HG02973 (cell line): ENCODE data around the gene ICE1.
"Not testable (repeated sequence)": the region's sequence is repeated elsewhere in the genome, so short reads cannot be mapped to it uniquely, and the experiment has no call there.

Source experiments
- ATAC-seq: cut with Tn5 transposase; IDR thresholded peaks from one replicate; pipeline ENCODE4 v1.9.1; 2021; ENCODE audit warnings: moderate library complexity; ENCODE audit not compliant: unreplicated experiment

ICE1 gene, protein sequence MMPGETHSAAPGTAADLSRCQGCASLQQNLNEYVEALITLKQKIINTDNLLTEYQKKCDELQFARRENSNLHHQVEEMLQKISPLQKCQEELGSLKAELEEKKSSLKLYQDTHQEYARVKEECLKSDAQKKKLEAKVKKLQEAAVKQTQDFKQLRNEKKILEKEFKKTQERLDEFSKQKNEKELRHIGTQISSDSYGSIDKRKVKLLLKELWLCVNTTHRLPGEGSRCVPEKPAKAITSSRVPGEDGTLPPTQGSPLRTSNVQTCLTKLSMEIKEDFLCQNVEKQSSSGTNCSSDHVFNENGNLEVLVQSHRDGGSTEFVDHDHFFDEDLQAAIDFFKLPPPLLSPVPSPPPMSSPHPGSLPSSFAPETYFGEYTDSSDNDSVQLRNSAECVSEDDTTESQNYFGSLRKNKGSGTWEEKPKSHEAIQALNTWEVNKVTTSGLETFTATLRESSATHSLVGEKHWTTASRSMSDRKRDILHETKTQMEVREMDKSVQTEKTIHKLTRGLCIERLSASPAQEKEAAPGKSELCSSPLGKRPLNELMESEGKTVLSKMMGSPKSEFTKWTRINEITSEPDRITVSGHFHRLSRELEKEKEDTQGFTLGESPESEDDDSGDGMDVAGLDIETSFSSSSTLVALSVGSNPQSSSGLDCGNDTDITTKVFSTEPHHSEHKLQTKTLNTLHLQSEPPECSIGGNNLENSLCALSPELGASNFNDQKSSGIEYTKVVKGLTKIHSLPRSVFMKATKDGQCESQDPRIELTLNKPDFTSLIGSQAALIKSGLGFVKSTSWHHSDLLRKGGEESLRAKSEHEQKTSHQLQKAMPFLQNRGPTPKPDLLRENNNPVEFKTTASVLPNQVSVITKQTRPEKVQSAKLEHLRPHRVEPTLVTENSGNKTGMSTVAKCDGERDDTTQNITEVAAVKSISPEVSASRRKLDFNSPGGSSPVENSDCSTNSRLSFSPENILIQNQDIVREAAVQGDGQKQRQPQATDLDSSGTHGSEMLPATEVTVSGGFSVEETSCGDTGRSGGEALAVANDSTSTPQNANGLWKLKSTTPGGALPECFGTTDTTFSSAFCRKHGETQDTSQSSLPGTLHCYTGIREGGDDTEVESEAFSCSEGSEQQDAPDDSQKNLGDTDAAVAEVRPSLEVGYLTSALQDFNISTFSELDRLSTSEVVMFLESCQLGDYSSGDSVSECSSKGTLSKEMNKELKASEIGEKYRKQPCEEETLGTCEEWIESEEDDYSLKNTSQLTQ (N-terminal part only)

DNA sequence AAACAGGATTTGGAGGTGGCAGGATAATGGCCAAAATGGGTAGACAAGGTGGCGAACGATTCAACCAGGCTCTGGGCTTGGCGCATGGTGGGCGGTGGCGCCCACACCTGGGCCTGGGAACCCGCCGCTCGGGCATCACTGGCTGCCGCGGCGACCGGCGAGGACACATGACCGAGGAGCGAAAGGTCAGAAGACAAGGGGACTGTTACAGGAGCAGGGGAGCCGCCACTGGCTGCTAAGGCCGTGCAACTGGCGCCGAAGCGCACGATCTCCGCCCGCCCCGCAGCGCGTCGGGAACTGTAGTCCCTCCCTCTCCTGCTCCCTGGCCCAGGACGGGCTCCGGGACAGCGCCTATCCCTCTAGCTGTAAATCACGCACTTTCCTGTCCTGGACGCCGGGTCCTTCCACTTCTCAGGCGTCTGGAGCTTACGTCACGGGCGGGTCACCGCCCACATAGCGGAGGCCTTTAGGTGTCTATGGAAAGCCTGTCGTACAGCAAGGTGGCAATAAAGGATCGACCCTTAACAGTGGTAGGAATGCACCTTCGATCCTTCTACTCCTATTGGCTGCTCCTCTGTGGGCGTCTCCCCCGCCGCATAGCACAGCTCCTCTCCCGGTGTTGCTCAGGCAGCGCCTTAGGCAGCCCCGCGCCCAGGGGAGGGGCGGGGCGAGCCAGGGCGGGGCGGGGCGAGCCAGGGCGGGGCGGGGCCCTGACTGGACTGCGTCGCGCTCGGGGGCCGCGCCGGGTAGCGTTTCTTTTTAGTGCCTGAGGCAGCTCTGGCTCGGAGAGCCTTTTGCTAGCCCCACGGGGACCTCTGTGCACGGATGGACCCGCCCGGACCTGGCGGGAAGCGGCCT lies at the start of gene ICE1:
Gene ICE1, plus strand, starts transcription at position 717 of the 858 bp plus-strand sequence. CDS start 239 bp downstream, outside the sequence.
- ATAC-seq: peak; percentile 60

DNA sequence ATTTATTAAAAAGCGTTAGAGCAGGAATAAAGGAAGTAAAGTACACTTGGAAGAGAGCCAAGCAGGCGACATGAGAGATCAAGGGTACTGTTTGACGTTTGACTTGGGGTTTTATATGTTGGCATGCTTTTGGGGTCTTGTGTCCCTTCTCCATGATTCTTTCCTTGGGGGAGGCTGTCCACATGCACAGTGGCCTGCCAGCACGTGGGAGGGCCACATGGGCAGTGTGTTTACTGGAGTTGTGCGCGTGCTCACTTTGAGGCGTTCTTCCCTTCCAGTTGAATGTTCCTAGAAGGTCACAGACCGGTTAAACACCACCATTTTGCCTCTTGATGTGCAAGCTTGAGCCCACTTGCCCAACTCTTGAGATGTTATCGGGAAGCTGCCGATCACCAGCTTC lies 49.5 kb upstream of the ICE1 start:
- ATAC-seq: no peak

DNA sequence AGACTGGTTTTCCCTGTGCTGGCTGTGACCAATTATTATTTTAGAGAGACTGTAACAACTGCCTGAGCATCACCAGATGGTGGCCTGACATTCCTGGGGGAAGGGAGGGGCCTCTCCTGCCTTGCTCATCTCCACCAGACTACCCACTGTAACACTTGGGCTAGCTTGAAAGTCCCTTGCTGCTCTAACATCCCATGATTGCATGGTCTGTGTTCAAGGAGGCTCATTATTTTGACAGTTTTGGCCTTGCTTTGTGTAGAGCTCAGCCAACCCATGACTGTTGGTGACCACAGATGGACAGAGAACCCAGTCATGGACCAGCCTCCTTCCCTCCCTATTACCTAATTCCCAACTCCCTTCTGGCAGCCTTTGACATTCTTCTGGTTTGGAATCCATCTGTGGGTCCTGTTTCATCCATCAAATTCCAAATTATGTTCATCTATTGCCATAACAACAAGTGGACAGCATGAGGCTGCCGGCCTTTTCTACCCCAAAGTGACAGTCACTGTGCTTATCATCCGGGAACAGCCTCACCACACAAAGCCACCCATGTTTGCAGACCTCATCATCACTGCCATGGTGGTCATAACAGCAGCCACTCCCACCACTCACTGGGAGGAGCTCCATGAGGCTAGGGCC lies 49.0 kb upstream of the ICE1 start:
- ATAC-seq: no peak

DNA sequence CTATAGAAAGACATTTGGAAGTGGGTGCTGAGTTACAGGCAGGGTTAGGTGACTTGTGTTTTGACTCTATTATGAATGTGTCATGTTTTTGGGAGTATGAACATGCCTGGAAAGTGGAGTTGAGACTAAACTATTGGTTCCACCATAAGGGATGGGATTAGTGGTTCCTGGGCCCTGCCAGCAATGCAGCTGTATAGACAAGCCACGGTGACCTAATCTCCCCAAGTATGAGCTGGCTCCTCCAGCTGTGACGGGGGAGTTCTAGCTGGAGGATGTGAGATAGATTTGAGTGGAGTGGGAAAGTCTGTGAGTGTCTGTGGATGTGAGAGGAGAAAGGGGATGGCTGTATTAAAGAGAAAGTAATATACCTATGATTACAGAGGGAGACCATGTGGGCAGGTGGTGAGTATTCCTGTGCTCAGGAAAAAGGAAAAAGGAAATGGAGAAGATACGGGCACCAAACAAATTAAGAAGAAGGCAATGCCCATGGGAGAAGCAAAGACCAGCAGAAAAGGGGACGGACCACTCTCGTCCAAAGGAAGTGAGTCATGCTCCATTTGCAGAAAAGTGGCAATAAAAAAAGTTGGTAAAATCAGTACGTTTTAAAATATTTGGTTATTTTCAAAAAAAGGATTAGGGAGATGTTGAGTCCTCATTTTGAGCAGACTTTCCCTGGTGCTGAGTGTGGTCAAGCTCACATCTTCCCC lies 48.3 kb upstream of the ICE1 start:
- no peak for ATAC-seq

DNA sequence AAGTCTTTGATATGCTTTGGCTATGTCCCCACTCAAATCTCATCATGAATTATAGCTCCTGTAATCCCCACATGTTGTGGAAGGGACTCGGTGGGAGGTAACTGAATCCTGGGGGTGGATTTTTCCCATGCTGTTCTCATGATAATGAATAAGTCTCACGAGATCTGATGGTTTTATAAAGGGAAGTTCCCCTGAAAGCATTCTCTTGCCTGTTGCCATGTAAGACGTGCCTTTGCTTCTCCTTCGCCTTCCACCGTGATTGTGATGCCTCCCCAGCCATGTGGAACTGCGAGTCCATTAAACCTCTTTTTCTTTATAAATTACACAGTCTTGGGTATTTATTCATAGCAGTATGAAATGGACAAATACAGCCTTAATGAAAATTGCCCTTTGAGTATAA lies 44.7 kb upstream of the ICE1 start:
- ATAC-seq: no peak

DNA sequence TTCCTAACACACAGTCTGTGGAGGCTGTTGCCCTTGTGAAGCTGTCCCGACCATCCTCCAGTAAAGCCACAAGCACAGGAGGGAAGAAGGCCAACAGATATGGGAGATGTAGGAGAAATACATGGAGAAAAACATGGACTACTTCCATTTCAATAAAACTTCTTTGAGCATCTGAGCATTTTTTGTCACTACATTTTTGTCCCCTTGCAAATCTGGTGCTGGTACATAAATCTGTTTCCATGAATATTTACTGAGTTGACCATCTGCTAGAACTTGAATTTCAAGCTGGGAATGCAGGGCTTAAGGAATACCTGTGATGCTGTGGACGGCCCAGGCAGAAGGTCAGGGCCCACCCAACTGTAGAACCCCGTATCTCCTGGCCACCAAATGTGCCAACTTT lies 43.9 kb upstream of the ICE1 start:
- no peak for ATAC-seq

DNA sequence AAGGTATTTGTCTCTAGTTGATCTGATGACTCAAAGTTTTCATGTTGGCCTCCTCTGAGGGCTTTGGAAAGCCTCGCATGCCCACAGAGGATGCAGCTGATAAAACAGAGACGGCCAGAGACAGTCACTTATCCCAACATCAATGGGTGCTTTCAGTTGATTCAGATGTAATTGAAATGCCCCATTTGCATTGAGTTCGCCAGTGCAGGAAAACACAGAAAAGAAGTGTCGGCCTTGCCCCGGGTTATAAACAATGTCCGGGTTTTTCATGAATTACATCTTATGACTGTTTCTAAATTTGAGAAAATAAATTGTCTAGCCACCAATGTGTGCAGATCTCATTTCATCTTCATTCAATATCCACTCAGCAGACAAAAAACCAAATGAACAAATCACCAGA lies 42.2 kb upstream of the ICE1 start:
- ATAC-seq: no peak

DNA sequence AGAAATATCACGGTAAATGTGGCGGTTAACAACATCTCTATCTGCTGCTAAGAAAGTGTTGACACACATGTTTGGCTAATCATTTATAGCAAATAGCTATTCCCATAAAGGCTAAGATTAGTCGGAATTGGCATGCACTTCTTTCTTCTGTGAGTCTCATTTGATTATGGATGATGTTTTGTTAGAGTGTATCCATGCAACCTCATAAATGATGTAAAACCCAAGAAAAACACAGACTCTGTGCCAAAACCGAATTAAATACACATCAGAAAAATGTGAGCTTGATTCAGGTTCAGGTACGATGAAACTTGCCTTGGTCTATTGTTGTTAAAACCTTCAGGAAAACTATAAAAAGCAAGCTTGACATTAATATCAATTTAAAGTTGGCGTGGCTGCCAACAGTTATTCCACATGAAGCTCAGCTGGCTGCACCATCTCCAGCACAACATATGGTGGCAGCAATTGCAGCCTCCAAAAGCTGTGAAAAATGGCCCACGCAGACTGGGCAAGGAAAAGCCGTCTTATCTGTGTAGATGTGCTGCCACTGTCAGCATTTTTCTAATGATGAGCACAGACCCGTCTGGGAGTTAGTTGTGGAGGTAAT lies 41.1 kb upstream of the ICE1 start:
- ATAC-seq: no peak

DNA sequence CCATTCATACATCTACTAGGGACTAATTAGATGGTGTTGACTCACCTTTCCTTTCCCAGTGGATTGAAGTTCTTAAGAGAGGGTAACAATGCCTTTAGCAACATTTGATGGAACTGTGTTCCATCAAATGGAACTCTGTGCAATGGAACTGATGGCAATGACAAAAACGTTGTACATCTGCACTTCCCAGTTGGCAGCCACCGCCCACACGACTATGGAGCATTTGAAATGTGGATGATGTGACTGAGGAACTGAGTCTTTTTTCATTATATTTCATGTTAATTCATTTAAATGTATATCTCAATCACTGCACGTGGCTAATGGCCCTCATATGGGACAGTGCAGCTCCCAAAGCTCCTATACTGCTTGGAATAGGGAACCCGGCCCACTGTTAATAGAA lies 39.0 kb upstream of the ICE1 start:
- no peak for ATAC-seq

DNA sequence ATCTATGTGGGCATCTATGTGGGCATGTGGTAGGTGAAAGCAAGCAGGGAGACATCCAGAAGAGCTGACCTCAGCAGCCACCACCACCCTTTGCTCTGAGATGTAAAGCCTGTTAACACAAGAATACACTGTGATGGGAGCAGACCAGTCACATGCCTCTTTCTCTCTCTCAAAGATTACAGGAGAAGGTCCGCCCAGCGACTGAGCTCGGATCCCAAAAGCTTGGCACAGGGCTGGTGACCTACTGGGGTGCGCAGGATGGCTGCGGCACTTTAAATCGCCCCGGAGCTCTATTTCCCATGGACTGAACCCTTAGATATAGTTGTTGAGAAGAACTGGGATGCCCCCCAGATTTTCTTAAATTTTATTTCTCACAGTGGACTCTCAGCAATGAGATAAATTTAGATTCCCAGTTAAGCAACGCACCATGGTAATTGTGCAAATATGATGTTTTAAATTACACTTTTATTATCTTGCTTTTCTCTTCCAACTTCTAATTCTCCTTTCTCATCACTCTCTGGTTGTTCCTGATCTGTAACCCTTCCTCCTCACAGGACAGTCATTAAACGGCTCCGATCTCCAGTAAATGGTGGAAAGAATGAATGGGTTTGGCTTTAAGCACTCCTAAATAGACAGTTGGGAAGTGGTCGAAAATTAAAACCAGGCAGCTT lies 37.7 kb upstream of the ICE1 start:
- ATAC-seq: no peak

DNA sequence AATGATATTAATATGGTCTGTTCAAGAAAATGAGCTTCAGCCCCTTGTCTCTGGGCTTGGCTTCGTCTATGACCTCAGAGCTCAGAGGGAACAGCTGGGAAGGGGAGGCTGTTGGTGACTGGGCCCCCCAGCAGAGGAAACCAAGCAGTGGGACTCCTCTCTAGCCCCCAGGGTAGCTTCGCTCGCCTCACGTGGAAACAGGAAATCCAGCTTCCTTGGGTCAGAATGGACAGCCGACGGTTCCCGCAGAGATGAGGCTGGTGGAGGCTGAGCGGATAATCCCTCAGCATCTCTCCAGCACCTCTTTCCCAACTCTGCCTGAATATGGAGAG lies 37.2 kb upstream of the ICE1 start:
- no peak for ATAC-seq

DNA sequence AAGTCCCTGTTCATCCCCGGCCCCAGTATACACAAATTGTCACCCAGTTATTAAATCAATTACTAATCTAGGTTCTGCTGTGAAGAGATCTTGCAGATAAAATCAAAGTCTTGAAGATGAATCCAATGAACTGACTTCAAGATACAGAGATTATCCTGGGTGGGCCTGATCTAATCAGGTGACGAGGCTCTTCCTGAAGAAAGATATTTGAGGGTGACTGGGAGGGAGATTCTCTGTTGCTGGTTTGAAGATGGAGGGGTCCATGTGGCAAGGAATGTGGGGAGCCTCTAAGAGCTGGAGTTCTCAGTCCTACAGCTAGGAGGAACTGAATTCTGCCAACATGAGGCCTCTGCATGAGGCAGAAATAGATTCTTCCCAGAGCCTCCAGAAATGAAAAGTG lies 36.1 kb upstream of the ICE1 start:
- no peak for ATAC-seq

DNA sequence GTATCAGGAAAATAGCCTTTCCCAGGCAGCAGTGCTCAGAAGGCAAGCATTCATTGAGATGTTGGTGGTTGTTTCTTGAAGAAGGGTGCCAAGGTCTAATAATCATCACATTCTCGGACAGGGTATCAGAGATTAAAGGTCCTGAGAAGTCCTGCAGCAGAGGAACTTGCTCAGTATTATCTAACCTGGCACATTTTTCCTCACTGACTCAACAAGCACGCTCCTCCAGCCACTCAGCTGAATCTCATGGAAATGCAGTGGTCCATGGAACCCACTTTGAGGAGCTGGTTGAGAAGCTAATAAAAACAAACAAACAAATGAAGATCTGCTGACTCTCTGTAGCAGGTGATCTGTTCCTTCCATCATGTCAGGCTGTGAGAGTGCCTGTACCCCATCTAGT lies 35.3 kb upstream of the ICE1 start:
- no peak for ATAC-seq

DNA sequence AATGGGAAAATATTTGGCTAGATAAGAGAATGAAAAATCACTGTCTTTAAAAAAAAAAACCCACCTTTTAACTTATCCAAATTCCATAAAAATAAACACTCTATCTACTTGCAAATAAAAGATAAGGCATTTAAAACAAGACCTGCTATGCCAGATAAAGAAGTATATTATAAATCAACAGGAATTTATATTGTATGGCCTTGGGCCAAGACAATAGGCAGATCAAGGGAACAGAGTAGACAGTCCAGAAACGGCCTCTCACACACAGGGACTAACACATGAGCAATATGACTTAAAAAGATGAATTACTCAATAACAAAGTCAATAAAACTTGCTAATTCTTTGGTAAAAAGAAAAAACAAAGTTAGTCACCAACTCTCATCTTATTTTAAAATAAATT lies 34.7 kb upstream of the ICE1 start:
- ATAC-seq: no peak

DNA sequence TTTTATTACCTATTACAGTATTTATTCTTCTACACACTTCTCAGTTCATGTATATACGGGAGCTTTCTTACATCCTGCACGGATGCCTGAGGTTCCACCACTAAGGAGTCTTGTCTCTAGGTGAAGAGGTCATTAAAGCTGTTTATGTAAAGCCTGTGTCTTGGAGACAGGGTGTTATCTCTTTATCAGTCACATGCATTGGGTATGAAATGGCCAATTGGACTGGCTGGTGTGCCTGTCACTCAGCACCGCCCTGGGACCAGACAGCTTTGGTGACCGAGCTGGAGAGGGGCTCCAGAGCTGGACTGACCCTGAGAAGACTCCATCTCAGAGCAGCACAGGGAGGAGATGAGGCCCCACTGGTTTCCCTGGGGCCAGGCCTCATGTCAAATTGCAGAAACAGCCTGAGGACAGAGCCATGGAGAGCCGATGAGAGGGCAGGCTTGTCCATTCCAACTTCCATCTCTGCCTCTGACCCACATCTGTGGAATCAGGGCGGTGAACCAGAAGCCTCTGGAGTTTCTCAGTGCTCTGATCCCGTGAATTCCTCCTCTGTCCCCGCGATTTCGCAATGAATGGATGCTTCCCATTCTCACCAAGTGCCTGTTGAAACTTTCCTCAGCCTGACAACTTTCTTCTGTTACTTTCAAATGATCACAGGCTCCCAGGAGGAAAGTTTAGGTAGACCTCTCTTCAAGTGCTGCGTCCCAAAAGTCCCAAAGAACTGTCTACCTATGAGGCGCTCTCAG lies 32.2 kb upstream of the ICE1 start:
- not testable (repeated sequence) for ATAC-seq

DNA sequence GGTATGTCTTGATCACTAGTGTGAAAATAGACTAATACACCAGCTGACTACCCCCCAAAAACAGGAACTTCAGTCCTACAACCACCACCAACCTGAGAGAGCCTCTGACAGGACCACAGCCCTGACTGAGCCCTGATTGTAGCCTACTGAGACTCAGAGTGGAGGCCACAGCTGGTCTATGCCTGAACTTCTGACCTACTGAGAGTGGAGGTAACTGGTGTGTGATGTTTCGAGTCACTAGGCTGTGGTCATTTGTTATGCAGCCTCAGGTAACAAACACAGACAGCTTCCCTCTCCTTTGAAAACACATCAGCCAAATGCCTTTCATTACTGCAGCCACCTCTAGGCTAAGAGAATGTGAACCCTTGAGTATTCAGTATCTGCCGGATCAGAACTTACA lies 30.0 kb upstream of the ICE1 start:
- not testable (repeated sequence) for ATAC-seq

DNA sequence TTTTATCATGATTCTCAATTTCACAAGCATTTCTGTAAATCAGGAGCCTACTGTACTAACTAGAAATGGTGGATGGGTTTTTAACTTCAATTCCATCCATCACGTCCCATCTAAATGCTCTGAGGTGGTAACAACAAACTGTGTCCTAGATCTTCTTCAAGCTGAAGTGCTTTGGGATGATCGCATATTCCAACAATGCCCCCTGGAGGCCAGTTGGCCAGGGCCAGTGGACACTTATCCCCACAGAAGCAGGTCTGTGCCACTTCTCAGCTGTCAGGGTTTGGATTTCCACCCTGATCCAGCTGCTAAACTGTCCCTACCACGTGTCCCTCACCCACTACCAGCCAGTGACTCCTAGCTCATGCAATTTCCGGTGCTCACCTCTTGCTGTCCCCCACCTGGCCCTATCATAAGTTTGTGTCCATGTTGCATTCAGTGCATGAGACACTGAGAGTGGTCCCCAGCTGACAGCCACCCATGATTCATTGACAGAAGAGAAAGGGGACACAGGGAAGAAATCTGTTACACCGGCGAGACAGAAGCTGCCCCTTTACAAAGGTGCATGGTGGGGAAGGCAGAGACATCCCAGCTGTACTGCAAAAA lies 28.0 kb upstream of the ICE1 start:
- not testable (repeated sequence) for ATAC-seq
